ENCODE data around the gene FBXL3. TPM values are rescaled to one million over a fixed set of nuclear protein-coding genes. Genes with fewer than 3 reads are reported as not detected.

FBXL3 gene
- total and polyA plus RNA-seq, 10 donors: 18.5 to 80.9 (median 51.0) TPM

DNA sequence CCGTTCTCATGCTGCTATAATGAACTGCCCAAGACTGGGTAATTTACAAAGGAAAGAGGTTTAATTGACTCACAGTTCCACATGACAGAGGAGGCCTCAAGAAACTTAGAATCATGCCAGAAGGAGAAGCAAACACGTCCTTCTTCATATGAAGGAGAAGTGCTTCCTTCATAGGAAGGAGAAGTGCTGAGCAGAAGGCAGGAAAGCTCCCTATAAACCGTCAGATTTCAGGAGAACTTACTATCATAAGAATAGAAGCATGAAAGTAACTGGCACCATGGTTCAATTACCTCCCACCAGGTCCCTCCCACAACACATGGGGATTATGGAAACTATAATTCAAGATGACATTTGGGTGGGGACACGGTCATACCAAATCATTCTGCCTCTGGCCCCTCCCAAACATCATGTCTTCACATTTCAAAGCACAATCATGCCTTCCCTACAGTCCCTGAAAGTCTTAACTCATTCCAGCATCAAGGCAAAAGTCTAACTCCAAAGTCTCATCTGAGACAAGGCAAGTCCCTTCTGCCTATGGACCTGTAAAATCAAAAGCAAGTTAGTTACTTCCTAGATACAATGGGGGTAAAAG is 68.0 kb downstream of the FBXL3 start:
- no peak for DNase-seq
- intact Hi-C loops (cut with DNase I; ENCODE audit: low total_unique reads): no loop called here
- Histone ChIP-seq H3K9me3 (peaks cover 0 to 34% (median 28%) of the 10 kb centered on the region in 8 donors), H3K4me3 (no peak overlapping the region), H3K36me3 (no peaks in the 10 kb centered on the region), H3K27ac (no peak overlapping the region), H3K4me1 (no peaks in the 10 kb centered on the region), H3K27me3 (replicated peaks in 1 of 7) (no peaks in the 10 kb centered on the region)
- no peak for TF ChIP-seq POLR2AphosphoS5 (IDR thresholded peaks at IDR 0.05)
- TF ChIP-seq POLR2A (IDR thresholded peaks at IDR 0.05): no peak
- TF ChIP-seq, protein P1, sequence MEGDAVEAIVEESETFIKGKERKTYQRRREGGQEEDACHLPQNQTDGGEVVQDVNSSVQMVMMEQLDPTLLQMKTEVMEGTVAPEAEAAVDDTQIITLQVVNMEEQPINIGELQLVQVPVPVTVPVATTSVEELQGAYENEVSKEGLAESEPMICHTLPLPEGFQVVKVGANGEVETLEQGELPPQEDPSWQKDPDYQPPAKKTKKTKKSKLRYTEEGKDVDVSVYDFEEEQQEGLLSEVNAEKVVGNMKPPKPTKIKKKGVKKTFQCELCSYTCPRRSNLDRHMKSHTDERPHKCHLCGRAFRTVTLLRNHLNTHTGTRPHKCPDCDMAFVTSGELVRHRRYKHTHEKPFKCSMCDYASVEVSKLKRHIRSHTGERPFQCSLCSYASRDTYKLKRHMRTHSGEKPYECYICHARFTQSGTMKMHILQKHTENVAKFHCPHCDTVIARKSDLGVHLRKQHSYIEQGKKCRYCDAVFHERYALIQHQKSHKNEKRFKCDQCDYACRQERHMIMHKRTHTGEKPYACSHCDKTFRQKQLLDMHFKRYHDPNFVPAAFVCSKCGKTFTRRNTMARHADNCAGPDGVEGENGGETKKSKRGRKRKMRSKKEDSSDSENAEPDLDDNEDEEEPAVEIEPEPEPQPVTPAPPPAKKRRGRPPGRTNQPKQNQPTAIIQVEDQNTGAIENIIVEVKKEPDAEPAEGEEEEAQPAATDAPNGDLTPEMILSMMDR (IDR thresholded peaks at IDR 0.05 in 8 of 11, conservative IDR thresholded peaks at IDR 0.05 in 3 of 11): no peak
- 70 to 83% (median 73%) methylated on average over 4 of the region's 4 CpGs for WGBS, 5 donors

DNA sequence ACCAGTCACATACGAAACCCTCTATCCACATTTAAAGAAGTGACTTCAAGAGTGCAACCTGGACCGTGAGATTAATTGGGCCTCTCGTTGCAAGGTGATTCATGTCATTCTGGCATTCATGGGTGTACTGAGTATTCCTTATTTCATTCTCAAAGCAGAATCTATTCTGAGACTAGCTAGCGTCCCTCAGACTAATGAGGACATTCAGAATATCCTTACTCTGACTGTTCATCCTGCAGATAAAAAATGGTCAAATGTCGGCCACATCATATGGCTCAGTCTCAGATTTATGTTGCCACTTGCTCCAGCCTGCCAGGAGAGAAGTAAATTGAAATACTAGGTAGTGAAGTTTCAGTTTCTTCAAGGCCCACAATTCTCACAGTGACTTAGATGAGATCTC is 71.3 kb downstream of the FBXL3 start:
- intact Hi-C loops (cut with DNase I; ENCODE audit: low total_unique reads): no loop called here
- TF ChIP-seq POLR2AphosphoS5 (IDR thresholded peaks at IDR 0.05): no peak
- no peak for TF ChIP-seq POLR2A (IDR thresholded peaks at IDR 0.05)
- TF ChIP-seq, protein P1 (IDR thresholded peaks at IDR 0.05 in 8 of 11, conservative IDR thresholded peaks at IDR 0.05 in 3 of 11): no peak
- Histone ChIP-seq H3K4me1 (no peaks in the 10 kb centered on the region), H3K36me3 (no peaks in the 10 kb centered on the region), H3K27me3 (replicated peaks in 1 of 7) (peaks cover 0 to 9% (median 0%) of the 10 kb centered on the region in 7 donors), H3K4me3 (no peak overlapping the region), H3K27ac (no peak overlapping the region), H3K9me3 (peaks cover 0 to 25% (median 20%) of the 10 kb centered on the region in 8 donors)
- DNase-seq: no peak
- WGBS, 5 donors: 78 to 96% (median 84%) methylated on average over 5 of the region's 5 CpGs

Other genes with a start within 250 kb of the FBXL3 start
- gene KCTD12, start 140.8 kb downstream of the FBXL3 start, total RNA-seq: 100 to 1,000 TPM in 3 of 7 donors, 10 to 100 TPM in 4; 52.8 to 164 (median 89.1) TPM
- gene KCTD12, start 140.8 kb downstream of the FBXL3 start, polyA plus RNA-seq: 10 to 100 TPM; 13.4 to 29.4 (median 22.0) TPM
- gene ACOD1, start 78.6 kb downstream of the FBXL3 start, total RNA-seq: under 1 TPM in 3 of 7 donors, not detected in 4; 0.13 to 0.33 (median 0.17) TPM
- gene ACOD1, start 78.6 kb downstream of the FBXL3 start, polyA plus RNA-seq: under 1 TPM in 1 of 3 donors, not detected in 2; 0.10 TPM
- 10 to 100 TPM; 18.8 to 29.0 (median 25.3) TPM for gene CLN5, start 35.1 kb downstream of the FBXL3 start, total RNA-seq
- gene CLN5, start 35.1 kb downstream of the FBXL3 start, polyA plus RNA-seq: 10 to 100 TPM; 12.4 to 16.6 (median 14.4) TPM

All from spleen (tissue), 11 donors.